Fibroblast of the conjunctiva (primary cell): Measurements from ENCODE around the gene CHRND.

ENCODE experiments used
- DNase-seq: peaks from one replicate; pipeline ENCODE4 v3.0.0-alpha.2; 2010; ENCODE audit warnings: low read depth

The CHRND gene

DNA sequence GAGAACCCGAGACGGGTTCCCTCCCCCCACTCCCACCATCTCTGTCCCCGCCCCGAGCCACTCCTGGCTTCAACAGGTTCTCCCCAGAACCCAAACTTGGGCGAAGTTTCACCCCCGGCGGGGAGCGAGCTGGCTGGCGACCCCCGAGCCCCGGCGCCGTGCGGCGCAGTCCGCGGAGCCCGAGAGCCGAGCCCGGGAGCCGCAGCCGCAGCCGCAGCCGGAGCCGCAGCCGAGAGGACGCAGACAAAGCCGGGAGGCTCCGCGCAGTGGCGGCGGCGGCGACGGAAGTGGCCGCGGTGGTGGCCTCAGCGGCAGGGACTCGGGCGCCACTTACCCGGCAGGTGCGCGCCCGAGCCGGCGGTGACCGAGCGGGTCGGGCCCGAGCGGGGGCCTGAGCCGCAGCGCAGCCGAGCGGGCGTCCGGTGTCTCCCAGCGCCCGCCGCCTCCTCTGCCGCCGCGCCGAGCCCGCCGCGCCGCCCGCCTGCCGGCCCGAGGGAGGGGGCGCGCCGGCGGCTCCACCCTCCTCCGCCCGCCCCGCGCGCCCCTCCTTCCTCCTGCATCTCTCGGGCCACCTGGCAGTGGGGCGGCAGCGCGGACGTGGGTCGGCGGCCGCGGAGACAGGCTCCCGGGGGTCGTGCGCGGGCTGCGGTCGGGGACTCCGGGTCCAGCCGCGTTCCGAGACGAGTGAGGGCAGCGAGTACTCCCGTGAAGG is 38.4 kb upstream of the CHRND start, which contains the start of gene ECEL1:
Gene ECEL1, minus strand, starts transcription at position 450 of the 712 bp plus-strand sequence. CDS start 1,181 bp downstream, outside the sequence.
- DNase-seq, result no peak

DNA sequence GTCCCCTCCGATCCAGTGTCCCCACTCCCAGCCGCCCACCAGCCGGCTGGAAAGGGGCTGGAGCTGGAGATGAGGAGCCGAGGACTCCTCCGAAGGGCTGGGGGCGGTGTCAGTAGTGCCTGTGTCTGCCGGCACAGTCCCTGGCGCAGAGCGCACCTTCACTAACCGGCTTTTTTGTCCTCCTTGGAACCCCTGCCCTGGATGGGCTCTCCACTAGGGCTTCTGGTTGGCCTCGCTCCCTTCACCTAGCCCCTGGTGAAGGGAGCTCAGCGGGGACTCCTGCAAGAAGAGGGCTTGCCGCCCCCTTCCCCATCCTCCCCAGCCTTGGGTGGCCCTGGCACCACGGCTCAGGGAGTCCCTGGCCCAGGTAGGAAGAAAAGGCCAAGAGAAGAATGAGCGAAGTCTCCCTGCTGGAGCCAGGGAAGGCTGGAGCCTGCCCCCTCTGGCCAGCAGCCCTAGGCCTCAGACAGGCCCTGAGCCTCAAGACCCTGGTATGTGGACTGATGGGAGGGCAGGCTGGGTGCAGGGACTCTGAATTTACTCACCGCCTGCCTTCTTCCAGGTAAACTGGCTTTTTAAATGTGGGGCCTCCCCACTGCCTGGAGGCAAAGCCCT is 37.8 kb upstream of the CHRND start:
- DNase-seq, result no peak

DNA sequence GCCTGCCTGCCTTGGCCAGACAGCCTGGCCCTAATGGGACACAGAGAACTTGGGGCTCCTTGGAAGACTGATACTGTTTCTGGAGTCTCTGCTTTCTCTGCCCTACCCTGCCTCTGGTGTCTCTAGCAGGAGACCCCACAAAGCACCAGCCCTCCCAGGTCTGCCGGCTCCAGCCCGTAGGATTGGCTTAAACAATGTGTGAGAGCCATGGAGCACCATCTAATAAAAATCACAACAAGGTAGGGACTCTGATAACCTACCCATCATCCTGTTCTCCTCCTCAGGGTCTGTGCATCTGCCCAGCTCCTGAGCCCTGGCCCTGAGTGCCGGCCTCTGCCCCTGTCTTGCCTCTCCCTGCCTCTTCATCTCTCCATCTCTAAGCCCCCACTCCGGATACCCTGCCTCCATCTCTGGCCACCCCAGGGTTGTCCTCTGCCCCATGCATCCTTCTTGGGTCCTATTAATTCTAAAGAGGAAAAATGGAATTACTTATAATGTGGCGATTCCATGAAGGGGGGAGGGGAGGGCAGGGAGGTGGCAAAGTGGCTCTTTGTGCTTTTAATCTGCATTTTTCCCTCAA is 37.1 kb upstream of the CHRND start:
- no peak for DNase-seq

DNA sequence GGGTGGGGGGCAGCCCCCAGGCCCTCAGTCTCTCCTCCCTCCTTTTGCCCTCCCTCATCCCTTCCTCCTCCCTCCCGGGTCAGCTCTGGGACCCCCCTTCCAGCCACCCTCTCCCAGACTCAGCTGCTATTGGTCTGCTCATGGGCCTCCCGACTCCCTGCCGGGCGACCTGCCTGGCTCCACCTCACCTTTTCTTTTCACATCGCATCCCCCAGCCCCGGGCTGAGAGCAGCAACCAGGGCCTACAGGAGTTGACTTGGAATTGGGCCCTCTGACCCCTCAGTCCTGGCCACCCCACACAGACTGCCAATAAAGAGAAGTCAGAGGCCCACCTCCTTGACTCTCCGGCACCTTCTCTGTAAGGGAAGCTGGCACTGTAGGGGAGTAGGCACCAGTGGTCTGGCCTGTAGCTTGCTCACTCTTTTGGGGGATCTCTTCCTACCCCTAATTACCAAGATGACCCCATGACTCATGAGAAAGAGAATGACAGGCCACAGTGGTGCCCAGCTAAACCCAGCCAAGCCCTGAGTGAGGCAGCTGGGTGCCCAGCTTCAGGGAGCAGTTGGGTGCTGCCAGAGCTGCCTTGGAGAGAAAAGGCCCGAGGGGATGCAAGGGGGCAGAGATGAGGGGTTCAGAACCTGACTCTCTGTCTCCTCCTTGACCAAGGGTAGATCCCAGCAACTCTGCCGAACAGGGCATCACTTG is 36.3 kb upstream of the CHRND start:
- no peak for DNase-seq

DNA sequence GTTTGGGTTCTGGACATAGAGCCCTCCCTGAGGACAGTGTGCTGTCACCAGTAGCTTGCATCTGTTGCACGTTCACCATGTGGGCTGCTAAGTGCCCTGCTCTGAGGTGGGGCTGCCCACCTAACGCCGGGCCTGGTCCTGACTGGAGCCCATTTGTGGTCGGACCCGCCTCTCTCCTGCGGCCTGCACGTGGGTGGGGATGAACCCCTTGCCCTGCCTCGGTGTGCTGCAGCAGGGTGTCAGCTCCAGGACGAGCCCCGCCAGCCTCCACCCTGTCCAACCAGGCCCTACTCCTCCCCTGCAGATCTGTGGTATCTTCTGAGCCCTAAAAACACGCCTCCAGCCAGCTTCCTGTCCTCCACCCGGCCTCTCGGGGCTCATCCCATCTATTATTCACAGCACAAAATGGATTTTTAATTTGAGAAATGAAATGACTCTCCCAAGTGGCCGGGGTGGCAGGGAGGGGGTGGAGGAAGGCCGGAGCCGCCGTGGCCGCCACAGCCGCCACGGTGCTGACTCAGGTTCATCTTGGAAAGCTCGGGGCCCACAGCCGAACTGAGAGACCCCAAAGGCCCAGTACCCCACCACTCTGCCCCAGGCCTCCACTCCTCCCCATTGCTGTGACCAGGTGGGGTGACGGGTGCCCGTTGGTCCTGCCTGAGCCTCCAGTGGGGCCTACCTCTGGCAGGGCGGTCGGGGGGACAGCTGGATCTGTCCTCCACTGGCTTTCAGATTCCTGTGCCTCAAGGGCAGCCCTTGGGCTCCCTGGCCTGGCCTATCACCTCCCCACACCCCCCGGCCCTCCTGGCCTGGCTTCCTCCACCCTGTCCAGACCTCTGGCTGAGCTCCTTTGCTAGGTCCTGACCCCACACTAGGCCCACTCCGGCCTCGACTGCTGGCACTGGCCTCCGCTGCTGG is 35.5 kb upstream of the CHRND start:
- no peak for DNase-seq

DNA sequence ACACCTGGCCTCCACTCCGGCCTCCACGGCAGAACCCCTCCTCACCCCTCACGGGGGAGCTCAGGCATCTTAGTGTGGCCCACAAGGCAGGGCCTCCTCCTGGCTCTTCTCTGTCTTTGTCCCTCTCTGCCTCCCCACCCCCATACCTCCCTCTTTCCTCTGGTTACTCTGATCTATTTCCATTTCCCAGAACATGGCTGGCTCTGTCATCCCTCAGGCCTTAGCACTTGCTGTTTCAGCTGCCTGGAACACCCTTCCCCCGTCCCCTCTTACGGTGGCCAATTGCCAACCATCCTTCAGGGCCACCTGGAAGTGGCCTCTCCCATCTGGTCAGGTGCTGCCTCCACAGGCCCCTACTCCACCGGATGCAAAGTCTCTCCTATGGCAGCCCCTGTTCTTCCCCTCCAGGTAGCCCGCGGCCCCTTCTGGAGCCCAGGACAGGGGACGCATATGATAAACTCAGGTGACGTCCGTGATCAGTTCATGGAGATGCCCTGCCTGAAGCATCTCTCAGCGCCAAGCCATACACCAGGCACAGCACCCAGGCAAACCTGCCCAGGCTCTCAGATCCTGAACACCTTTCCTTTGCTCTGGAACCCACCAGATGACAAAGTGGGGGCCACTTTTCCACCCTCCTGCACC is 34.7 kb upstream of the CHRND start:
- no peak for DNase-seq

DNA sequence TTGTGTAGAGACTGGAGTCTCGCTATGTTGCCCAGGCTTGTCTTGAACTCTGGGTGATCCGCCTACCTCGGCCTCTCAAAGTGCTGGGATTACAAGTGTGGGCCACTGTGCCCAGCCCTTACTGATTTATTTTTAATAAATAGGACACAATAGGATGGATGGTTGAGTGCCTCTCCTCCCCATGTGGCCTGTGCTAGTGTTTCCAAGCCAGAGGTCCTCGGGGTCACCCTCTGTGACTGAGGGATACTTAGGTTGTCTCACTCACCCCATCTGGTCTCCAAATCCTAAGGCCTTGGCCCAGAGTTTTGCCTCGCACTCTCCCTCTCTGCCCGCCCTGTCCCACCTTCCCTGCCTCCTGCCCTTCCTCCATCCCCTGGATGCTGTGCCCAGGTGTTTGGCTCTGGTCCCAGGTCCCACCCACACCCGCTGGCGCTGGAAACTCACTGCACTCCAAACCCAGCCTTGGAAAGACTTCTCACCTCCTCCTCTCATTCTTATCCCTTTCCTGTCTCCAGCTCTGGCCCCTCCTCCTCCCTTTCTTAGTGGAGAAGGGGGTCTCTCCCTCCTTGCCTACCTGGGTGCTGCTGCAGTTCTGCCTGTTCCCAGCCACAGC is 33.6 kb upstream of the CHRND start:
- DNase-seq, result no peak

DNA sequence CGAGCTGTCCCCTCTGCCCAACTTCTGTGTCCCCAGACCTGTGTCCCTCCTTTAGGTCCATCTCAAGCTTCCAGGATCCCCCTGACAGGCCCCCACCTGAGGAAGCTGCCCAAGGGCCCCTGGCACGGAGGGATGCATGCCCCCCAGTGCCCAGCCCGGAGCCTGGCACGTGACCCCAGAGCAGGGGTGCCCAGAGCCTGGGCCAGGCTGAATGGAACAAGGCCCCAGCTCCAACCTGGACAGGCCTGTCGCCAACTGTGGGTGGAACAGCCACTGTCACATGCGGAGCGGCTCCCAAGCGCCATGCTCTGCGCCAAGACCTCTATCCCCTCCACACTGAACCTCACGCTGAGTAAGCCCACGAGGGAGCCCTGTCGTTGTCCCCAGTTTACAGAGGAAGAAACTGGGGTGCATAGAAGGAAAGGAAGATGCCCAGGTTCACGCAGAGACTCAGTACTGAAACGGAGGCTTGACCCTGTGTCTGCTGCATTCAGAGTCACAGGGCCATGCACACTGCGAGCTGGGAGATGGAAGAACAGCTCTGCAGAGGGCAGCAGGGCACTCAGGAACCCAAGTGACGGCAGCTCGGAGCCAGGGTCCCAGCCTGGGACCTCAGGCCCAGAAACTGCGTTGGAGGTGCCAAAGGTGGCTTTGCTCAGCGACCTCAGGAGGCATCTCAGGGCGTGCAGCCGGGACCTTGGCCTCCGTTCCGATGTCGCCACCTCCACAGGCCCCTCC is 32.8 kb upstream of the CHRND start:
- DNase-seq, result no peak

DNA sequence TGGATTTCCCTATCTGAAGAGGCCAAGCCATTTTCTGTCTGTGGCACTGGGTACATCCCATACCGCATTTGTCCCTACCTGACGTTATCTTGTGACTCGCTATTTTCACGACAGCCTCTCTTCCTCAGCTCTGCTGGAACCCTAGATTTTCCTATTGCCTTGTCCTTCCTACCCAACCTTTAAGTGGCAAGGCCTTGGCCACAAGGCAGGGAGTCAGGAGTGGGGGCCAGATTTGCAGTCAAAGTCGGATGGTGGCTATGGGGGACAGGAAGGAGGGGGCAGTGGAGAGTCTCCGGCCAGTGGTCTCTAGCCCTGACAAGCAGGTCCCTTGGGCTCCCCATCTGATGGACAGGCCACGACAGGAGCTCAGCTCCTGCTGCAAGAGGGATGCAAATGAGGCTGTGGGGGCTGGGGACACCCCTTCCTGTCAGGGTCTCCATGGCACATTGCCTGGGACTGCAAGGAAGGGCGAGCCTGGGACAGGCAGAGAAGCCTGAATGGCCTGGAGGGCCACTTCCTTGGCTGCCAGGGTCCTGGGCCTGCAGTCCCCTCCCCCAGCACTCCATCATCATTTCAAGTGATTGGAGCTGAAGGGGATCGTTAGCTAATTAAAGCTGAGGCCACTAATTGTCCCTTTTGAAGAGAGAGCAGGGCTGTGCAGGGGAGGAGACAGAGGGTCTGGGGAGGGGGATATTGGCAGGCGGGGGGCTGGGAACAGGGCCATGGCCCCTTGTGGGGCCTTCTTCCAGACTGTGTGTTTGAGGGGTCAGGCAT is 32.1 kb upstream of the CHRND start:
- DNase-seq, result no peak

DNA sequence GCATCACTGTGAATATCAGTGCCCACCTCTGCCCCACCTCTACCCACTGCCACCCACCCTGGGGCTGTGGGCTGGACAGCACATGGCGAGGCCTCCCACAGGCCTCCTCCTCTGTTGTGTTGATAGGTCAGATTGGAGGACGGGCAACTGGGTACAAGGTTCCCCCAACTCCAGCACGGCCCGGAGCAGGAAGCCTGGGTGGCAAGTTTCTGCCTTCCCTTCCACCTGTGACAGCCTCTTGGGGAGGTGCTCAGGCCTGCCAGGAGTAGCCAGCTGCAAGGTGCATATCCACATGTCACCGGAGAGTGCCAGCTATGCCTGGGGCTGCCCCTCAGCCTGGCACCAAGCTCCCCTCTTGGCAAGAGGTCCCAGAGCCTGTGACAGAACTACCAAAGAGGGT is 31.4 kb upstream of the CHRND start:
- DNase-seq, result no peak

DNA sequence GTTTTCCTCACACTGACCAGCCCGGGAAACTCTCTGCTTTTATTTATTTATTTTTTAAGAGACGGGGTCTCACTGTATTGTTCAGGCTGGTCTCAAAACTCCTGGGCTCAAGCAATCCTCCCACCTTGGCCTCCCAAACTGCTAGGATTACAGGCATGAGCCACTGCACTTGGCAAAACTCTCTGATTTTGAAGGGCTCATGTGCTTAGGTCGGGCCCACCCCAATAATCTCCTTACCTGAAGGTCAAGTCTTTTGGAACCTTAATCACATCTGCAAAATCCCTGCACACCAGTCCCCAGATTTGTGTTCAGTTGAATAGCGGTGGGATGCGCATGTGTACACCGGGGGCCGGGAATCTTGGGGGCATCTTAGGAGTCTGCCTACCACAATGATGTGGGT is 30.7 kb upstream of the CHRND start:
- no peak for DNase-seq

DNA sequence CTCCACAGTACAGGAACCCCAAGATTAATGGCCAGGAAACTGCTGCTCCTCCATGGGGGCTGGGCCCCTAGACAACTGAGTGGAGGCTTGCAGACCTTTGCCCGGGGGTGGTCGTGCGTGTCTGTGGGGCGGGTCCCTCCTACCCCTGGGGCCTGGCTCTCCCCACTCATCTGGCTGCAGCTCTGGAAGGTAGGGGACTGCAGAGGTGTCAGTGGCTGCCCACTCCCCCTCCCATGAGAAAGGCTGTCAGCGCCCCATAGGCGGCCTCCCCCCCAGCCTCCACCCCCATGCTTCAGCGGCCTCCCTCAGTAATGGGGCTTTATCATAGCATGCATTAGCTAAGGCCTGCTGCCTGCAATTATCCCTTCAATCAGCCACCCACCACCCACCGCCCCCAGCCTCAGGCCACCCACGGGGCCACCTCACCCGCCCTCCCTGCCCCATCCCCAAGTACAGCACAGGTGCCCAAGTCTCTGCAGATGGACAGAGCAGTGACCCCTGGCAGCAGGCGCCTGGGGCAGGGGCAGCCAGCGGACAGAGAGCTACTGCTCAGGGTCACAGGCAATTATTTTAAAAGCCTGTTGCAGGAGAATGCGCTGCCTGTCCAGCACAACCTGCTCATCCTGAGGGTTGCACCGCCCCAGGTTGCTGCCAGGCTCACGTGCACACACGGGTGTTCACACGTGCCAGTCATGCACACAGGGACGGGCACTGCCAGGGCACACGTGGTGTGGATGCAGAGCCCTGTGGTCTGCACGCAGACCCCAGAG is 29.3 kb upstream of the CHRND start:
- DNase-seq, result no peak

DNA sequence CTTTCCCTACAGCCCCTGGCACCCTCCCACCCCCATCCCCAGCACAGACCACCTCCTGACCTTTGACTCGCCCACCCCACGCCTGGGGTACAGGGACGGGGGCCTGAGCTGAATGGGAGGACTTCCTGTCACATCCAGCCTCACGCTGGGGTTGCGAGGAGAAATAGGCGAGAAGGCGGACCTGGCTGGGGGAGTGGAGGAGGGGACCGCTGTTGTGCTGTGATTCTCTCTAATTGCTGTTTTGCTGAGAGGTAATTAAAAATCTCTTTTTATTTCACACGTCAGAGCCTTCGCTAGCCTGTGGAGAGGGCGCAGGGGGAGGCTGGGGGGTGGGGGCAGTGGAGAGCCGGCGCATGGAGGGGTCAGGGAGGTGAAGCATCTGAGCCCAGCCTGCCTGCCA is 28.6 kb upstream of the CHRND start:
- DNase-seq, result no peak

DNA sequence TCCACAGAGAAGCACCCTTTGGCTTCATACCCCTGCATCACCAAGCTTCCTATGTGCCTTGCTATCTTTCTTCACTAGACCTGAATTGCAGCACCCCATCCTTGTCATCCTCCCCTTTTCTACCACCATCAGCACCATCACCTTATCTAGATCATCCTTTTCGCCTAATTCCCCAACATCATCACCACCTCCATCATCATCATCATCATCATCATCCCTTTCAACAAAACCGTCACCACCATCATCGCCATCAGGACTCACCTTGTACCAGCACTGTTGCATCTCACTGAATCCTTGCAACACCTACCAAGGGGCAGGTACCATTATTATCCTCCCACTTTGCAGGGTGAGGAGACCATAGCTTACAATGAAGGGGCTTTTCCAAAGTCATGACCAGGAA is 27.5 kb upstream of the CHRND start:
- DNase-seq, result no peak

DNA sequence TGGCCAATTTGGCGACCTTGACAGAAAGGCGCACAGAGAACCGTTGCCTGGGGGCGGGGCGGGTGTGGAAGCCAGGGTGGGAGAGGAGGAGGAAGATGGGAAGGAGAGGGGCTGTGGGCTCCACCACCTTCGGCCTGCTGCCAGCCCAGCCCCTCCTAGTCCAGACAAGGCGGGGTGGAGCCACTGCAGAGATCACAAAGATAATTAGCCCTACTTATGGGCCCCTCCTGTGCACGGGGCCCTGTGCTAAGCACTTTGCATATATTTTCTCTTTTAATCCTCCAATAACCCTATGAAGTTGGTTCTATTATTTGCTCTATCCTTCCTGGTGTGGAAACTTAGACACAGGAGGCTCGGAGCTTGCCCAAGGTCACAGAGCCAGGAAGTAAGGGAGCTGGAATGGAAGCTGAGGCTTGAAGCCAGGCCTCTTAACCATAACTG is 24.6 kb upstream of the CHRND start:
- no peak for DNase-seq

DNA sequence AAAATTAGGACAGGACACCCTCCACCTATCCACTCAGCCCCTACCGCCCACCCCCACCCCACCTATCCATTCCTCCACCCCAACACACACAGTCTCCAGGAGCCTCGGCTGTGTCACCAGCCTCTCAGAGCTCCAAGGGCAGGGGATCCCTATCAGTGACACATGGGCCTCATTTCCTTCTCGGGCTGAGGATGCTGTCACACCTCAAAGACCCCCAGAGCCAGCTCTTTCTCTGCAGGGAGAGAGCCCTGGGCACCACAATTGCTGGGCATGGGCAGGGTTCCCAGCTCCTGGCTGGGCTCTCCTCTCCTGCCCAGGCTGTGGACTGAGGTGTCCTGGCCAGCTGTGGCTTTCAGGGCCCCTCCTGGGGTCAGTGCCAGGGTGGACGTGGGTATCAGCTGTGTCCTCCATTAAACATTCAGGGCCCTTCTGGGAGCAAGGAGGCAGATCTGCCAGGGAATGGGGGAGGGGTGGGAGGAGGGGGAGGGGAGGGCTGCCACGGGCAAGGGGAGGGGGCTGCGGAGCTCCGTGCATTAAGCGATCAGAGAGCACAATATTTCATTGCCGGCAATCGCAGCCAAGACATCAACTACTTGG is 24.1 kb upstream of the CHRND start:
- DNase-seq, result no peak

DNA sequence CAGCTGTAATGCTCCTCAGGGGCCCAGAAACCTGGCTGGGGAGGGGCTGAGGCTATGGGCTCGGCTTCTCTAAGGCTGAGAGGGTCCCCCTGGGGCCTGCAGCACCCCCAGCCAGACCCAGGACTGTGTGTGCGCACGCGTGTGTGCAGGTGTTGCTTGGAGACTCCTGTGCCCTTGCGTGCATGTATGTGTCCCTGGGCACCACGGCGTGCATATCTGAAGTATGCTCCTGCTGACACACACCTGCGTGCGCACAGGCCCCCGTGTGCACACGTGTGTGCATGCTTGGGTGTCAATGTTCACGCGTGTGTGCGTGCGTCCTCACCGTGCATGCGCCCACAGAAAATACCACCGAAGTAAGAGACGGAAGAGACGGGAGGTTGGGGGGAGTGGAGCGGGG is 23.4 kb upstream of the CHRND start:
- DNase-seq, result no peak
